Stimulated activated CD4-positive, alpha-beta T cell treated with anti-CD3 and anti-CD28 coated beads, Interleukin-15, amount 100 ng/mL, for 24 hours (primary cell): ENCODE data around the gene TET3.
"Not testable (repeated sequence)": the region's sequence is repeated elsewhere in the genome, so short reads cannot be mapped to it uniquely, and the experiment has no call there.

Experiments
- DNase-seq: peaks from one replicate; pipeline ENCODE4 v3.0.0-alpha.2; 2020

TET3 gene

GRCh38 chr2:73984203-73984921, at the start of gene TET3:
Gene TET3, plus strand, starts transcription at chr2:73984910. Its CDS starts 1,494 bp downstream, at chr2:73986404.
- peak; percentile 77 for DNase-seq

DNA sequence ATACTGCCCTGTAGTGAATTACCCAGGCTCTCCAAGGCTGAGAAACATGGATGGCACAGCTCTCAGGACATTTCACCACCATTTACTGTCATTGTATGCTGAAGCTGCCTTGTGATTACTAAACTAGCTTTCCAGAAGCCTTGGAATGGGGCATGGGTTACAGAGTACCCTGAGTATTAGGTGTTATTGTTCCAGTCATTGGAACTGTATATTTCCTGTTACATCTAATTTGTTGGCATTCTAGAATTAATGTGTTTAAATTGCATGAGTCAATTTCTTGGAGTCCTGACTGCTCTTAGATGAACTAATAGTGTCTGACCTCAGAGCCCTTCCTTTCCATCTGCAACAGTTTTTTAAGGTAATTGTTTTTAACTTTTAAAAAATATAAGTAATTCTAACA, 49.1 kb upstream of the TET3 start:
- DNase-seq: no peak

DNA sequence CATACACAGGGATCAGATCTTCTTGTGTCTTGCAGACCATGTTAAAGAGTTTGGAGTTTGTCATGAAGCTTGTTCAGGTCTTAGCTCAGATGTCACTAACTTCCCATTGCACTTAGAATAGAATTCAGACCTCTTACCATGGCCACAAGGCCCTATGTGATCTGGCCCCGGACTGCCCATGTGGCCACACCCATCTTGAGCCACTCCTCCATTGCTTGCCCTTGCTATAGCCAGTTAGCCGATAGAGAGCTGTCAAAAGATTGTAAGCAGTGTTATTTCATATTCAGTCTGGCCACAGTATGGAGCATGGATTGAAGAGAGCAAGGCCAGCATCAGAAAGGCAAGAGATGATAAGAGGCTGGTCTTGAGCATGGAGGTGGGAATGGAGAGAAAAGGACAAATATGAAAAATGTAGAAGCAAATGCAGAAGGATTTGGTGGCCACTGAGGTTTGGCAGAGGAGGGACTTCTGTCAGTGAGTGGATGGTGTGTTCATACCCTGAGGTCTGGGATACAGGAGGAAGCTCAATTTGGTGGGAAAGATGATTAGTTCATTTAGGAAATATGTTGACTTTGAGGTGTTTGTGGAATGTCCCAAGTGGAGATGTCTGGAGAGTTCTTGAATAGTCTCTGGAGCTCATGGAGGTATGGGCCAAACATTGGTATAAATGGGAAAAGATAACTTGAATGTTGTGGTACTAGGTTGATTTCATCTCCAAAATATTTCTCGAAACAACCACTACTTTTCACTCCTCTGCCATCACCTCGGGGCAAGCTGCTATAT, 47.4 kb upstream of the TET3 start:
- no peak for DNase-seq

DNA sequence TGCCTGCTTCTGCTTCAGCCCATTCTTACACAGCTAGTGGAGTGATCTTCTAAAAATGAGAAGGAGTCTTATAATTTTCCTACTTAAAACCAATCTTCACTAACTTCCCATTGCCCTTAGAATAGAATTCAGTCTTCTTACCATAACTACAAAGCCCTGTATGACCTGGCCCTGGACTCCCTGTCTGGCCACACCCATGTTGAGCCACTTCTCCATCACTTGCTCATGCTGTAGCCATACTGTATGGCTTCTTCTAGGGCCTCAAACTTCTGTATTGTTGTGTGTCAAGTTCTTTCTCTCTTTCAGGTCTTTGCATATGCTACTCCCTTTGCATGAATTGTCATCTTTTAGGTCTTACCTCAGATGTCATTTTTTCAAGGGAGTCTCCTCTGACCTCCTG, 46.8 kb upstream of the TET3 start:
- DNase-seq: no peak

DNA sequence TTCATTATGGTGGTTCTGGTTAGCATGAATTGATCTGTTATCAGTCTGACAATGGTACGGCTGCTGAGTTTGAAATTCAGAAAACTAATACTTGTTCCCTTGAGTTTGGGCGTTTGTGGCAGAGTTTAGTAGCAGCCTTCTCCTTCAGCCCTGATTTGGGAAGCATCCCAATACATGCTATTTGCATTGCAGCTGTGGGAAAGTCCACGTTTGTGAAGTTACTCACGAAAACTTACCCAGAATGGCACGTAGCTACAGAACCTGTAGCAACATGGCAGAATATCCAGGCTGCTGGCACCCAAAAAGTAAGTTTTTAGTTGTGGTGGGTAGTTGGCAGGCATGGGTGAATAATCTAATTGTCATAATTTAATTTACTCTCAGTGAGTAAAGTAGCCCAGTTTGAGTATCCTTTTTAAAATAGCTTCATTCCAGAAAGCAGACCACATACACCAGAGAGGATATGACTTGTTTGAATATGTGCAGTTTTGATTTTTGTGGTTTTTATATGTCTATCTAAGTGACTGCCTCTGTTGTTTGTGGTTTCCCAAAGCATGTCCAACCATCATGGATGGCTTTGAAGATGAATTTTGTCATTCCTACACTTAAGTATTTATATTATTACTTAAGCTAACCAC, 45.9 kb upstream of the TET3 start:
- DNase-seq: no peak

DNA sequence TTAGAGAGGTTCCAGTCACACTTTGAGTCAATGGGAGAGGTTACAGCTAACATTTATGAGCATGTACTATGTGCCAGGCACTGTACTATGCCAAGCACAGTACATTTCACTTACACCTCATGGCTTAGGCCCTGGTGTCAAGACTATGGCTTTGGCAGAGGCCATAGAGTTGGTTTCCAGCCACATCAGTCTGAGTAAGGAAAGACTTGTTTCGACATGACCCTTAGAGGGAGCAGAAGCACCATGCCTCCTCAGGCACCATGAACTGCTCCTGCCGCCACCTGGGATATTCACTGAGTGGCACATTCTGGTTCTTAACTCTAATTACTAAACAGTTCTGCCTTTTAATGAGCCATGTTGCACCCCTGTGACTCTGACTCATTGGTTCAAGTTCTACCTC, 45.3 kb upstream of the TET3 start:
- peak; percentile 34 for DNase-seq

DNA sequence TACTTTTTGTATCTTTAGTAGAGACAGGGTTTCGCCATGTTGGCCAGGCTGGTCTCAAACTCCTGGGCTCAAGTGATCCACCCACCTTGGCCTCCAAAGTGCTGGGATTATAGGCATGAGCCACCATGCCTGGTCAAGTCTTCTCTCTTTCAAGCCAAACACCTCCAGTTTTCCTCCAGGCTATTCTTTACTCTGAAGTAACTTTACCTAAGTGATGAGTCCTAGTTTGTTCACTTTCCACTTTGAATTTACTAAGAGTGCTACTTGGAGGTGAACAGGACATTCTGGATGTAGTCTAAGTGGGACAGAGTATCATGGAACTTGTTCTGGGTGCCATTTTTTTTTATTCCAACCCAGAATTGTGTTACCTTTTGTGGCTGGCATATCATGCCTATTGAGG, 44.6 kb upstream of the TET3 start:
- not testable (repeated sequence) for DNase-seq

- no peak for DNase-seq
These were observed 42.0 kb upstream of the TET3 start for GRCh38 chr2:73942664-73943063.

DNA sequence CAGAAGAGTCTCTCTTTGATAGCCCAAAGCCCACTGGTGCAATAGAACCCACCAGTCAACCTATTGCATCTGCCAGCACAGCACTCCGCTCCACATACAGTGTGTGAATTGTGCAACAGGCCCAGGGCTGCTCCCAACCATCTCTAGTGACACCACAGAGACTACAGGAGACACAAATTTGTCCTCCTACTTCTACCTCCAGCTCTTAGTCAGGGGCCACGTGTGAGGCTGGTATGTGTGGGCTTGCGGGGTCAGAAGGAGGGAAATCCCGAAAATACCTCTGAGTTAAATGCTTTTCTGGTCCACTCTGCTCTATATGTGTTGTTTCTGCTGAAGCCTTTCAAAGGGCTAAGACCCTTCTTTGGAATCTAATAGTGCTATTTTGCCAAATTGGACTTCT, 40.0 kb upstream of the TET3 start:
- DNase-seq: peak; percentile 41

- no peak for DNase-seq
These were observed 38.5 kb upstream of the TET3 start for GRCh38 chr2:73946215-73946614.

DNA sequence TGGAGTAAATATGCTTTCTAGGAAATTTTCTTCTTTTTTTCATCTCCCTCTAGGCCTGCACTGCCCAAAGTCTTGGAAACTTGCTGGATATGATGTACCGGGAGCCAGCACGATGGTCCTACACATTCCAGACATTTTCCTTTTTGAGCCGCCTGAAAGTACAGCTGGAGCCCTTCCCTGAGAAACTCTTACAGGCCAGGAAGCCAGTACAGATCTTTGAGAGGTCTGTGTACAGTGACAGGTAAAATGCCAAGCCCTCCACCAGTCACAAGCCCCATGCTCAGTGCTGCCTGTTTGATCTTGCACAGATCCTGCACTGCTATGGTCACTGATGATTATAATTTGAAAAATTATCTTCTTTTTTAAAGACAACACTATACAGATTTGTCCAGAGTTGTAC, 38.0 kb upstream of the TET3 start:
- no peak for DNase-seq

DNA sequence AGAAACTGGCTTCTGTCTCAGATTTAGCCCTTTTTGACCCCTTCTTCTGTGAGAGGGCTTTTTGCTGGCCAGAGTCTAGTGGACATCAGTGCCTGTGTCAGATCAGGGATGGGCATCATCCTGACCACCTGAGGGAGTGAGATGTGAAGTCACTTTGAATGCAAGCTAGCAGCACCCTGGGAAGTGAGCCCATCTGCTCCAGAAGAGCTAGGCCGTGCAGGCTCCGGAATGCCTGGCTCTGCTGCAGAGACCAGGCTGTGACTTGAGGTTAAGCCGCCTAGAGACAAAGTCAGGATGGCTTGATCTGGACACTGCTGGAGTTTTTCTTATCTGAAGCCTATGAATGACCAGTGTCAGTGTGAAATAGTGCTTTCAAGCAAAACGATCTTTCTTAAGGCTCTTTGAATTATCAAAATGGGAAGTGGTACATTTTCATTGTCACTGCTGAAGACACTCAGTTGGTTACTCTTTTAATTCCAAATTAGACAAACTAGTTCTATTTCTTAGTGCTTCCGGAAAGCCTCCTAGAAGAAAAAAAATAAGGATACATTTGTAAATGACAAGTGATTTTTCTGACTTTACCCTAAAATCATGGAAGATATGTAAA, 37.2 kb upstream of the TET3 start:
- DNase-seq: no peak

- DNase-seq: no peak
These were observed 34.9 kb upstream of the TET3 start for GRCh38 chr2:73949802-73950201.

GRCh38 chr2:73952499-73953446, 31.9 kb upstream of the TET3 start:
- DNase-seq: no peak

GRCh38 chr2:73956218-73956865, 28.4 kb upstream of the TET3 start:
- no peak for DNase-seq

DNA sequence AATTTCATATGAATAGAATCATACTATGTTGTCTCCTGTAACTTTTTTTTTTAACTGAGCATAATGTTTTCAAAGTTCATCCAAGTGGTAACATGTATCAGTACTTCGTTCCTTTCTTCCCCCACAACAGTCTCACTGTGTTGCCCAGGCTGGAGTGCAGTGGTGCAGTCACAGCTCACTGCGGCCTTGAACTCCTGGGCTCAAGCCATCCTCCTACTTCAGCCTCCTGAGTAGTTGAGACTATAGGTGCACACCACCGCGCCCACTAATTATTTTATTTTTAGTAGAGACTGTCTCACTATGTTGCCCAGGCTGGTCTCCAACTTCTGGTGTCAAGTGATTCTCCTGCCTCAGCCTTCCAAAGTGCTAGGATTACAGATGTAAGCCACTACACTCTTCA, 23.4 kb upstream of the TET3 start:
- no peak for DNase-seq

DNA sequence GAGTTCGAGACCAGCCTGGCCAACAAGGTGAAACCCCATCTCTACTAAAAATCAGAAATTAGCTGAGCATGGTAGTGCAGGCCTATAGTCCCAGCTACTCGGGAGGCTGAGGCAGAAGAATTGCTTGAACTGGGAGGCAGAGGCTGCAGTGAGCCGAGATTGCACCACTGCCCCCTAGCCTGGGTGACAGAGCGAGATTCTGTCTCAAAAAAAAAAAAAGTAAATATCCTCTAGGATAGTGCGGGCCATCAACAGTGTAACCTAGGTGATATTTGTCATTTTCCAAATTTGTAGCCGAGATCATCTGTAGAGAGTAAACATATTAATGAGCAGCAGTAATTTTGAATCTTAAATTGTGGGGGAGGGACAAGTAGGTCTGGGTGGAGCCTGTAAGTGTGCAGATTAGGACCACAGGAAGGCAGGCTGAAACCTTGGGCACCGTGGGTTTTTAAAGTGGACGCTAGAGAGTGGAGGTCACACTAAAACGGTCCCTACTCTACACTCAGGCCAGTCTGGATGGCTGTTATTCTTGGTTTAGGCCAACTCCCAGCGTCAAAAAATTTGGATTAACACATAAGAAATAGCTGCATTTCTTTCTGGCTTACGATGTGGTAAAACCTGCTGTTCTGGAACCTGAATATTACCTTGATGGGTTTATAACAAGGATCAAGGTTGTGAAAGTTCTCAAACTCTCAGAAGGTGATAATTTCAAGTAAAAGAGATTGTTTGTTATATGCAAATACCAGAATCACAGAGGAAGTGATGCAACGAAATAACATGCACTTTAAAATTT, 22.7 kb upstream of the TET3 start:
- DNase-seq: no peak

DNA sequence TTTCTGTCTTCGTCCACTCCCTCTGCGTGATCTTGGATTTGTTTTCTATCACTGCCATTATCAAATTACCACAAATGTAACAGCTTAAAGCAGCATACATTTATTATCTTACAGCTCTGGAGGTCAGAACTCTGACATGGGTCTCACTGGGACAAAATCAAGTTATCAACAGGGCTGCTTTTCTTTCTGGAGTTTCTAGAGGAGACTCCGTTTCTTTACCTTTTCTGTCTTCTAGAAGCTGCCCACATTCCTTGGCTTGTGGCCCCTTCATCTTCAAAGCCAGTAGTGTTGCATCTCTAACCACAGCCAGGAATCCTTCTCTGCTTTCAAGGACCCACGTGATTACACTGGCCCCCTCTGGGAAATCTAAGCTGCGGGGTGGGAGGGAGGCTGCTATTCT, 21.9 kb upstream of the TET3 start:
- no peak for DNase-seq

GRCh38 chr2:73963385-73964120, 21.2 kb upstream of the TET3 start:
- DNase-seq: peak; percentile 59

GRCh38 chr2:73964223-73964622, 20.5 kb upstream of the TET3 start:
- no peak for DNase-seq
